BLaER1 (cell line): ENCODE data around the gene CHTF18.

Experiments used
- H3K27ac ChIP-seq: shearing (Covaris generic); formaldehyde crosslinking; 2 replicates; pipeline ENCODE4 v1.8.1; 2022
- H3K27me3 ChIP-seq: shearing (Covaris generic); formaldehyde crosslinking; 2 replicates; pipeline ENCODE4 v1.8.1; 2022
- H3K36me3 ChIP-seq: shearing (Covaris generic); formaldehyde crosslinking; 2 replicates; pipeline ENCODE4 v1.8.1; 2022
- H3K4me1 ChIP-seq: shearing (Covaris generic); formaldehyde crosslinking; 2 replicates; pipeline ENCODE4 v1.8.1; 2022
- H3K4me2 ChIP-seq: shearing (Covaris generic); formaldehyde crosslinking; 2 replicates; pipeline ENCODE4 v1.8.1; 2022
- H3K4me3 ChIP-seq: shearing (Covaris generic); formaldehyde crosslinking; 2 replicates; pipeline ENCODE4 v1.8.1; 2022
- H3K9ac ChIP-seq: shearing (Covaris generic); formaldehyde crosslinking; 2 replicates; pipeline ENCODE4 v1.8.1; 2022
- H3K9me3 ChIP-seq: shearing (Covaris generic); formaldehyde crosslinking; 2 replicates; pipeline ENCODE4 v1.8.1; 2022
- H4K20me1 ChIP-seq: shearing (Covaris generic); formaldehyde crosslinking; 2 replicates; pipeline ENCODE4 v1.8.1; 2022
- Cebpa-rat ChIP-seq: shearing (Covaris generic); IDR thresholded peaks from 2 replicates; pipeline ENCODE4 v1.8.1; 2022

Gene CHTF18

DNA sequence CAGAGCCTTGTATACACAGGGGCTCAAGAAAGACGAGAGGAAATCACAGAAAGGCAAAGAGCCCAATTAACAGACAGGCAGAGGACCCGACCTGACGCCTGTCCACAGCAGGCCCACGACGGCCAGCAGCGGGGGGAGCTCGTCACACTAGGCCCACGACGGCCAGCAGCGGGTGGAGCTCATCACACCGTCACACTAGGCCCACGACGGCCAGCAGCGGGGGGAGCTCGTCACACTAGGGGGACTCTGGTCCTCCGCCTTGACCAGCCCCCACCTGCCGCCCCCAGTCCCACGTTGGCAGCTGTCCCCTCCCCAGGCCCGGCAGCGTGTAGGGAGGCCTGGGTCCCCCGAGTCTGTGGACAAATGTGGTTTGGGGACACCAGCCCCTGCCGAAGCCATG is 35.8 kb downstream of the CHTF18 start:
- Histone ChIP-seq H3K27me3 (no peaks in the 10 kb centered on the region), H3K36me3 (no peaks in the 10 kb centered on the region), H3K9ac (no peak overlapping the region), H3K4me2 (peak overlapping the region; percentile 78), H4K20me1 (no peaks in the 10 kb centered on the region), H3K4me1 (peaks cover 92% of the 10 kb centered on the region), H3K9me3 (peaks cover 11% of the 10 kb centered on the region), H3K4me3 (no peak overlapping the region), H3K27ac (peak overlapping the region; percentile 76; the same call in 1 of the 2 replicates)
- no peak for TF ChIP-seq Cebpa-rat

DNA sequence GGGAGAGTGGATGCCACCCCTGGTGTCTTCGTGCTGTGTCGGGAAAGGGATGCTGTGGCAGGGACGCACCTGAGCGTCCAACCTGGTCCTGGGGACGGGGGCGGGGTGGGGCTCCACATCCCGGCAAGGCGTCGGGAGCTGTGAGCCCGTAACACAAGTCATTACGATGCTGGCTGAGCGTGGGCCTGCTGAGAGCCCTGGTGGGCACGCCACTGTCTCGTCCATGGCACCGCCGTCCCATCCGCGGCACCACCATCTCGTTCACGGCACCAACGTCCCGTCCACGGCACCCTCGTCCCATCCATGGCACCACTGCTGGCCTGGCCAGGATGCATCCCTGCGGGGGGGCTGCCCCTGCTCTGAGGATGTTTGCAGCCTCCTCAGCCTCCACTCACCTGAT is 36.2 kb downstream of the CHTF18 start:
- peak overlapping the region; percentile 59; the same call in 1 of the 2 replicates for H3K9ac ChIP-seq
- H3K9me3 ChIP-seq, result peaks cover 11% of the 10 kb centered on the region
- TF ChIP-seq Cebpa-rat, result no peak
- H3K4me1 ChIP-seq, result peaks cover 92% of the 10 kb centered on the region
- peak overlapping the region; percentile 76 for H3K27ac ChIP-seq
- H3K36me3 ChIP-seq, result no peaks in the 10 kb centered on the region
- H3K4me3 ChIP-seq, result peak overlapping the region; percentile 12; the same call in 1 of the 2 replicates
- H3K27me3 ChIP-seq, result no peaks in the 10 kb centered on the region
- H3K4me2 ChIP-seq, result peak overlapping the region; percentile 78
- no peaks in the 10 kb centered on the region for H4K20me1 ChIP-seq

DNA sequence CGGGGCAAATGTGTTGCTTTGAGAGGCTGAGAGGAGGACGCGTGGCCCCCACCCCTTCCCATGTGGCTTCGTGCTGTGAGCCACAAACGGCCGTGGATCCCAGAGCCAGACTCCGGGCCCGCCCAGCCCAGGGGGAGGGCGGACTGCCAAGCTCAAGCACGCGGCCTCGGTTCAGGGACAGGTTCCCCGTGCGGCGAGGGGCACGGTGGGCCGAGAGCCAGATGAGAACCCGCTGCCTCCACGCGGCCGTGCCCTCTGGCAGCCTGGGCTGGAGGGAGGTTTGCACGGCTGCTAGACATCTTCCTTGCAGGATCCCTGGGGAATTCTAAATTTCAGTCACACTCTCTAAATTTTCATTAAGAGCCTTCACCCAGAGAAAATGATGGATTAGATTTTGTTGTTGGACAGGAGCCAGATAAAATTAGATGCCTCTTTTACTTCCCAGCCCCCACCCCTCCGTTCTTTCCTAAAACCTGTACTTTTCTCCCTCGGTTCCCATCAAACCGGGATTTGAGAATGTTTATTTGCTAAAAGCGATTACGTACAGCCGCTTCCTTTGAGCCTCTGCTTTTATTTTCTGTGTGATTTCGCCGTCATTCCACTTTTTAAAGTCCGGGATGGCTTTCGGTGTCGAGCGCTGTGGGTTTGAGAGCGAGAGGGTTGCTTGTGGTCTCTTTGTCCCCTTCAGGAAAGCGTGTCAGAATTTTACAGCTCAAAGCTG is 37.1 kb downstream of the CHTF18 start:
- Histone ChIP-seq H3K9me3 (peaks cover 11% of the 10 kb centered on the region), H3K4me3 (peak overlapping the region; percentile 12), H3K27ac (peak overlapping the region; percentile 76), H3K4me1 (peaks cover 92% of the 10 kb centered on the region), H4K20me1 (no peaks in the 10 kb centered on the region), H3K9ac (peak overlapping the region; percentile 59; the same call in 1 of the 2 replicates), H3K27me3 (no peaks in the 10 kb centered on the region), H3K36me3 (no peaks in the 10 kb centered on the region), H3K4me2 (peak overlapping the region; percentile 78)
- TF ChIP-seq Cebpa-rat, result no peak

DNA sequence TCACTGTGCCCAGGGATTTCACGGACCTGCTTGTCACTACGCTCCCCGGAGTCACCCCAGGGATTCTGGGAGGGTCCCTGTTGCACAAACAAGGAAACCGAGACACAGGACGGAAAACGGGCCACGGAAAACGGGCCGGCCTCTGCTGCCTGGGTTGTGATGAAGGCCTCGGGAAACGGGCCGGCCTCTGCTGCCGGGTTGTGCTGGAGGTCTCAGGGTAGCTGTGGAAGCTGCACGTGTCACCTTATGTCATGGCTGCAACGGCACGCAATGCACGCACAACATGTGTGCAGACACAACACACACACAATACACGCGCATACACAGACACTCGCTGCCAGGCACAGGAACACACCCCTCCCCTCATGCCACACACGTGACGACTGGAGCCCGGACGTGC is 39.1 kb downstream of the CHTF18 start:
- Histone ChIP-seq H3K4me2 (peak overlapping the region; percentile 98), H3K36me3 (no peaks in the 10 kb centered on the region), H3K27ac (peak overlapping the region; percentile 63; the same call in 1 of the 2 replicates), H3K4me3 (no peak overlapping the region), H3K9ac (no peak overlapping the region), H3K9me3 (peaks cover 11% of the 10 kb centered on the region), H4K20me1 (no peaks in the 10 kb centered on the region), H3K4me1 (peaks cover 92% of the 10 kb centered on the region), H3K27me3 (no peaks in the 10 kb centered on the region)
- no peak for TF ChIP-seq Cebpa-rat

DNA sequence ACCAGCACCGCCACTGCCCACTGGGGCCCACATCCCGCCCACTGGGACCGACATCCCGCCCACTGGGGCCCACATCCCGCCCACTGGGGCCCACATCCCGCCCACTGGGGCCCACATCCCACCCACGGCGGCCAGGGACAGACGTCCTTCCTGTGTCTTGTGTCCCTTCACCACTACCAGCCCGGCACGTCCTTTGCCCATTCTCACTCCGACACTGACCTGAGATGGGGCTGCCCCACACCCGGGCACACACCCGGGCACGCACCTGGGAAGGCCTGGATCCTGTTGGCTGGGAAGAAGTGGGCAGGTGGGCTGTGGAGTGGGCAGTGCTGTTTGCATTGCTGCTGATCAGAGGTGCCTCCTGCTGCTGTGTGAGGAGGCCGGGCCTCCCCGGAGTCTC is 40.5 kb downstream of the CHTF18 start:
- Histone ChIP-seq H3K27ac (0 out of 2 replicates have a peak overlapping the region, but pooled peaks have one; percentile 38), H3K4me1 (peaks cover 85% of the 10 kb centered on the region), H3K27me3 (no peaks in the 10 kb centered on the region), H3K4me3 (no peak overlapping the region), H4K20me1 (no peaks in the 10 kb centered on the region), H3K4me2 (peak overlapping the region; percentile 98), H3K9me3 (peaks cover 1% of the 10 kb centered on the region), H3K9ac (no peak overlapping the region), H3K36me3 (no peaks in the 10 kb centered on the region)
- TF ChIP-seq Cebpa-rat, result no peak

DNA sequence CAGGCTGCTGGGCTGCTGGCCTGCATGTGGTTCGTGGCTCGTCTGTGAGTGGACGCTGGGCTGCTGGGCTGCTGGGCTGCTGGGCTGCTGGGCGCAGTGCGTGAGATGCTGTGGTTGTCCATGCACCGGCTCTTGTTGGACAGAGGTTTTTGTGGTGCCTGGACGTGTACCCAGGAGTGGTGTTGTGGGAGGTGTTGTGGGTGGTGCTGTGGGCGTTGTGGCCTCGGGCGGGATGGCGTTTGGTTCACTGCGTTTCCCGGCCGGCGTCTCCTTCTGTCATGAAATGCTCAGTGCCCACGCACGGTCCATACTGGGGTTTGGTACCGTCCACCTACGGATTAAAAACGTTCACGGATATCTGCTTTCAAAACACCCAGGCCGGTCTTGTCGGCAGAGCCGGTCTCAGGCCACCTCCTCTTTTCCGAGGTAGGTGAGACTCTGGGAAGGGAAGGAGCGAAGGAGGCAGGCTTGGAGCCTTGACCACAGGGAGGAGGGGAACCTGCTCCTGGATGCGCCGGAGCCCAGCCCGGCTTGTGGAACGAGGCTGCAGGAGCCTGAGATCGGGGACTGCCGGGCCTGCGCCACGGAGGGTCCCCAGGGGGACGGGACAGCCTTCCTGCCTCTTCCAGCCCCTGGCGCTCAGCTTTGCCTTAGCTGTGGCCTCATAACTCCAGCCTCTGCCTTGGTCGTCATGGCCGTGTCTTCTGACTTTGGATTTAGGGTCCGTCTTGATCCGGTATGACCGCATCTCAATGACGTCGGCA is 41.9 kb downstream of the CHTF18 start:
- peaks cover 78% of the 10 kb centered on the region for H3K4me1 ChIP-seq
- H3K27ac ChIP-seq, result peak overlapping the region; percentile 94
- H3K36me3 ChIP-seq, result no peaks in the 10 kb centered on the region
- H3K4me2 ChIP-seq, result peak overlapping the region; percentile 98
- peaks cover 4% of the 10 kb centered on the region; the same call in 1 of the 2 replicates for H3K9me3 ChIP-seq
- no peak overlapping the region for H3K4me3 ChIP-seq
- no peaks in the 10 kb centered on the region for H4K20me1 ChIP-seq
- no peaks in the 10 kb centered on the region for H3K27me3 ChIP-seq
- TF ChIP-seq Cebpa-rat, result no peak
- H3K9ac ChIP-seq, result peak overlapping the region; percentile 80

DNA sequence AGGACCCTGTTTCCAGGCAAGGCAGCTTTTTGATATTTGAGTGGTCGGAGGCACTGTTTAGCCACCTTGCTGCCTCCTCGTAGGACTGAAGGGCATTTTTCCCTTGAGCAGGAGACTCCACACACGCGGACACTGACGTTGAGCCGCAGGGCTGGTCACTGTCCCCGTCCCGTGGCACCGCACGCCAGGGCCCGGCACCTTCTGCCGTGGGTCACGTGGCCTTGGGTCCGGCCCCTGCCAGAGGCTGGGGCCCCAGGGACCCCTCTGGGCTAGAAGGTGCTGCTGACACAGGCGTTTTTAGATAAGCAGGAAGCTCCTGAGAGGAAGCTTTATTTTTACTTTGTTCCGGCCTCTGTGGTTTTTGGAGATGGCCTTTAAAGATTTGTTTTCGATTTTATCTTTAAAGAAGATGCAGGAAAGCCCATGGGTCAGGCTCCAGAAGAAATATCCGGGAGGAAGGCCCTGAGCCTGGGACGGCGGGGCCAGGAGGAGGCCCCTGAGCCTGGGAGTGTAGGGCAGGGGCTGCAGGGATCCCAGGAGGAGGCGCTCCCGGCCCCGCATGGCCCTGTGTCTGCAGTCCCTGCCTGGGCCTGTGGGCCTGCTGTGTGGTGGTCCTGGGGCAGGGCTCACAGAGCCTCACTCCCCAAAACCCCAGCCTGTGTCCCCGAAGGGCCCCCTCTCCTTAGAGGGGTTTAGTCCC is 42.6 kb downstream of the CHTF18 start:
- H3K27ac ChIP-seq, result peak overlapping the region; percentile 94
- peak overlapping the region; percentile 80 for H3K9ac ChIP-seq
- no peak for TF ChIP-seq Cebpa-rat
- no peaks in the 10 kb centered on the region for H3K36me3 ChIP-seq
- H3K27me3 ChIP-seq, result no peaks in the 10 kb centered on the region
- no peaks in the 10 kb centered on the region for H4K20me1 ChIP-seq
- peak overlapping the region; percentile 98 for H3K4me2 ChIP-seq
- peak overlapping the region; percentile 43 for H3K4me3 ChIP-seq
- peaks cover 71% of the 10 kb centered on the region for H3K4me1 ChIP-seq
- H3K9me3 ChIP-seq, result peaks cover 11% of the 10 kb centered on the region

- H3K4me3 ChIP-seq, result peak overlapping the region; percentile 43
- peak overlapping the region; percentile 98 for H3K4me2 ChIP-seq
- TF ChIP-seq Cebpa-rat, result no peak
- H4K20me1 ChIP-seq, result no peaks in the 10 kb centered on the region
- H3K9me3 ChIP-seq, result peaks cover 19% of the 10 kb centered on the region
- H3K27me3 ChIP-seq, result no peaks in the 10 kb centered on the region
- H3K9ac ChIP-seq, result peak overlapping the region; percentile 80
- H3K27ac ChIP-seq, result peak overlapping the region; percentile 94
- no peaks in the 10 kb centered on the region for H3K36me3 ChIP-seq
- peaks cover 64% of the 10 kb centered on the region for H3K4me1 ChIP-seq
Observed at GRCh38 chr16:831571-832413, 43.4 kb downstream of the CHTF18 start.
